Measurements from ENCODE around the gene IGF2R.

Gene IGF2R

DNA sequence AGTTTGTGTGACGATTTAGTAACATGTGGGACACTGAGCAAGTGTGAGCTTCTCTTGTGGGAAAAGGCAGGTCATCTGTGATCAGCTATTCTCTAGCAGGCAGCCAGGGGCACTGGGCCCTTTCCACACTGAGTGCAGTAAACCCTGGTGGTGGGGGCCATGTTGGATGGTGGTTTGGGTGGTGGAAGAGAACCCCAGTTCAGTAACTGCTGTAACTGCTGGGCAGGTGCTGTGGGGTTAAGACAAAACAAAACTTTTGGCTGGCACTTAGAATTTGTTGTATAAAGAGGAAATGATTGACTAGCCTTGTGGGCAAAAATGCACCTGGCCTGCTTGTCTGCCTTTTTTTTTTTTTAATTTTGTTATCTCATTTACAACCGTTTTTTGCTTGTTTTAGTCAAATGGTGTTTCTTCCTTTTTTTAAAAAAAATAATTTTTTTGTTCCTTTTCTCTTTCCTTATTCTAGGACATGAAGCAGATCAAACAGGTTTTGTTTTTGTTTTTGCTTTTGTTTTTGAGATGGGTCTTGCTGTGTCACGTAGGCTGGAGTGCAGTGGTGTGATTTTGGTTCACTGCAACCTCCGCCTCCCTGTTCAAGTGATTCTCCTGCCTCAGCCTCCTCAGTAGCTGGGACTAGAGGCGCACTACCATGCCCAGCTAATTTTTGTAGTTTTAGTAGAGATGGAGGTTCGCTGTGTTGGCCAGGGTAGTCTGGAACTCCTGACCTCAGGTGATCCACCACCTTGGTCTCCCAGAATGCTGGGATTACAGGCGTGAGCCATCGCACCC lies 59.8 kb downstream of the IGF2R start:
- DNase-seq, result no peak

DNA sequence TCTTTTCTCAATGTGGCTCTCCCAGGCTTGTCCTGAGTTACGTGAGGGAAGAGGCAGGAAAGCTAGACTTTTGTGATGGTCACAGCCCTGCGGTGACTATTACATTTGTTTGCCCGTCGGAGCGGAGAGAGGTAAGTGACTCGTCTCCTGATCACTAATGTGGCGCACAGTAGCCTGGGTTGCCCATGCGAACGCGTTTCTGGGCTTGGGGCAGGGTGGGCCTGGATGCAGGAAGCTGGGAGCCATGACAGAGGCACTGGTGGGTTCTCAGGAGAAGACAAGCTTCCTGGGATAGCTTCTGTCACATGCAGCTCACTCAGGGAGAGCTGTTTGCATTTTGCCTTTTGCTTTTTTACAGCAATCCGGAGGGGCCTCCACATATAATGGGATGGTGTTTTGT lies 60.6 kb downstream of the IGF2R start:
- DNase-seq, result no peak

GRCh38 chr6:160030103-160030502 lies 61.2 kb downstream of the IGF2R start:
- no peak for DNase-seq

- DNase-seq, result no peak
Measured at GRCh38 chr6:160031442-160031841, 62.6 kb downstream of the IGF2R start.

- DNase-seq, result no peak
Measured at GRCh38 chr6:160031871-160032270, 63.0 kb downstream of the IGF2R start.

DNA sequence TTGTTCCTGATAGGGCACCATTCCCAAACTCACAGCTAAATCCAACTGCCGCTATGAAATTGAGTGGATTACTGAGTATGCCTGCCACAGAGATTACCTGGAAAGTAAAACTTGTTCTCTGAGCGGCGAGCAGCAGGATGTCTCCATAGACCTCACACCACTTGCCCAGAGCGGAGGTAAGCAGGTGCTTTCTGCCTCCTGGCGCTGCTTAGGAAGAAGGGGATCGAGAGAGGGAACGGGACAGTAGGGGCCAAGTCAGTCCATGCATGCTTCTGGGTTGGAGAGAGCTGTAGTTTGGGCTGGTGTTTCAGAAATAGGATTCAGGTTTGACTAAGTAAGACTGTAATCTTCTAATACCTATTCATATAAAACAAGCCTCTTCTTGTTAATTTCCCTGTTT lies 63.7 kb downstream of the IGF2R start:
- DNase-seq, result no peak

DNA sequence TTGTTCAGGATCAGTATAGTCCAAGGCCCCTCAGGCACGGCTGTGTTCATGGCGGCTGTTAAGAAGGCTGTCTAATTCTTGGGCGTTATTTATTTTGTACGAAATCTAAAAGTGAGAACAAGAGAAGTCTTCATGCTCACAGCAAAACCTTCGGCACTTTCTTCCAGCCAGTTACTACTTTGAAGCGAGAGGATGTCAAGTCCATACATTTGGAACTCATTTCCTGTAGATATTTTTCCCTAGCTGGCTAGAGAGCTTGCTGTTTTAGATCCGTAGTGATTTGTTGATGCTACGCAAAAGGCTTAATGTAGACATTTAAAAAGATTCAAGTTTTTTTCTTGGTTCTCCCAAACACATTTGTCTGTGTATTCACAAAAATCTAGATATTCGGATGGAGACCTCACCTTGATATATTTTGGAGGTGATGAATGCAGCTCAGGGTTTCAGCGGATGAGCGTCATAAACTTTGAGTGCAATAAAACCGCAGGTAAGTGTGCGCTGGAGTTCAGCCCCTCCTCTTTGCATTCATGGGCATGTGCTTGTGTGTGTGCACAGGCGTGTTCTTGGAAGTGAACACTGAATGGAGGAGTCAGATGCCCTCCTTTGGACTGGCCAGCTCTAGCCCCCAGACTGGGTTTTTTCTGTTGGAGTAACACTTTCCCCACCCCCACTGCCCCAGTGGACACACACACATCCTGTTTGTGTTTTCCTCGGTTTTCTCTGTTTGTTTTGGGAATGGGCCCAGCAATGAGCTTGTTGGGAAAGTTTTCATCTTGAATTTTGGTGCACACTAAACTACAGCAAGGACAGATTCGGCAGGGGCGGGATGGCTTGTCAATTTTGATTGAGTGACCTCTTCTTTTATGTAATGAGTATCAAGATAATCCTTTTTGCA lies 65.4 kb downstream of the IGF2R start:
- no peak for DNase-seq

DNA sequence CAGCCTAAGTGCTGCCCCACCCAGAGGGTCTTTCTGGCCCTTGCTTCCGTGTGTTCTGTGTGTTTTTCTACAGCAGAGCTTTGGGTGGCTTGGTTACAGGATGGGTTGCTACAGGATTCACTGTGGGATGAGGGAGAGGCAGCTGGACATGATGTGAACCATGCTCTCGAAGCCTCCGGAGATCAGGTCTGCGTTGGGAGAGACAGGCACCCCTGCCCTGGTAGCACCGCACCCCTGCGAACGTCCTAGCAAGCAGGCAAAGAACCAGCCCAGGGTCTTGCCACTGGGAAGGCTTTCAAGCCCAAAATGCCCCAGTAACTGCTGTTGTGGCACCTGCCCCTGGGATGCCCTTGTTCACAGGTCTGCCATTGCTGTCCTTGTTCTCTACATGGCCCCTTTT lies 66.4 kb downstream of the IGF2R start:
- no peak for DNase-seq

- no peak for DNase-seq
Measured at GRCh38 chr6:160035693-160036330, 66.9 kb downstream of the IGF2R start.

GRCh38 chr6:160036331-160036695 lies 67.4 kb downstream of the IGF2R start:
- DNase-seq, result no peak

- peak; percentile 18 for DNase-seq
Measured at GRCh38 chr6:160036790-160037206, 67.9 kb downstream of the IGF2R start.

DNA sequence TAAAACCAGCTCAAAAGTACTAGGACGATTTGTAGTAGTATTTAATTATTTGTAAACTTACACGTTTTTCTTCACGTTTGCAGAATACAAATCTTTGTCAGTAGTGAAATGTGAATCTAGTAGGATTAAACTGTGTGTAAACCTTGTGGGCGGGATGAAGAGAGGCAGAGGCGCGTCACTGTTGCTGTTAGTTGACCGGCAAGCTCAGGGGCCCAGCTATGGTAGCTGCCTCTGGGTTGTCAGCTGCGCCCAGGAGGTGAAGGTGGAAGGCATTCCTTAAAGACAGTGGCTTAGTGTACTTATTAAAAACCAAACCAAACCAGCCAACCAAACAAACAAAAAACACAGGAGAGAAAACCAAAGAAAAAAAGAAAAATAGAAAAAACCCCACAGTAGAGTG lies 69.6 kb downstream of the IGF2R start:
- DNase-seq, result no peak

GRCh38 chr6:160039441-160039840 lies 70.6 kb downstream of the IGF2R start:
- peak; percentile 40 for DNase-seq

GRCh38 chr6:160040055-160040454 lies 71.2 kb downstream of the IGF2R start:
- no peak for DNase-seq

DNA sequence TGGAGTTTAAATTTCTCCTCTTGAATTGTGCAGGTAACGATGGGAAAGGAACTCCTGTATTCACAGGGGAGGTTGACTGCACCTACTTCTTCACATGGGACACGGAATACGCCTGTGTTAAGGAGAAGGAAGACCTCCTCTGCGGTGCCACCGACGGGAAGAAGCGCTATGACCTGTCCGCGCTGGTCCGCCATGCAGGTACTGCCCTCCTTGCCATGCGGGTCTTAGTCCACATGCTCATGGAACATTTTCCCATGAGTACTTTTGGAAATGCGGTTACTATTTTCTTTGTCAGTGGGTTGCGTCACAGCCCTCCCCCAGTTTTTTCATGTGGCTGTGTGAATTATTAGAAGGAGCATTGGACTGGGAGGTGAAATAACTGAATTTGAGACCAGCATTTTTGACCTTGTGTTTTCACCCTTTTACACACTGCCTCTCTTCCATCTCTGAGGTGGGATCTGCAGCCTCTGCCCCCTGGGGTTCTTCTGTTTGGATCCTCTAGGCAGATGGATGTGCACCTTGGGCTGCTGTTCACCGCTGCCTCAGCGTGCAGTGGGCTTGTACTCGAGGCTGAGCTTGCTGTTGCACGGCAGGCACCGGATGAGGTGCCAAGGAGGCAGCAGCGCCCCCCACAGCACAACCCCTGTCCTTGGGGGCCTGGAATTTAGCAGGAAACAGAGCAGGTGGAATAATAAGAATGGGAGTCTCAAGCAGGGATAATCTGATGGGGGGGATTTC lies 71.8 kb downstream of the IGF2R start:
- no peak for DNase-seq

DNA sequence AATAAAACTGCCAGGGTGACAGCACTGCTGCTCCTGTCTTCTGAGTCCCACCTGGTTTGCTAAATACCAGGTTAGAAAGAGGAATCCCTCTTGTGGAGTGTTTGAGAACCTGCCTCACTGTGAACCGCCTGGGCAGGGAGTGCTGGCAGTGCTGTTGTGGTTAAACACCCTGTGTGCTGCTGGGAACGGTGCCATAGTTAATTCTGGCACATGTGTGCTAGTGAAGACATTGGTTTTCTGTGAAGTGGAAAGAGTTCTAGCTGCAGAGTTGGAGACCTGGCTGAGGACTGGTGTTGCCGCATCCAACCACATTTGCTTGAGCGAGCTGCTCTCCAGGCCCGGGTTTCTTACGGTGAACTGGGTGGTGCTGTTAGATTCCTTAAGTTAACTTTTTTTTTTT lies 72.7 kb downstream of the IGF2R start:
- DNase-seq, result no peak

DNA sequence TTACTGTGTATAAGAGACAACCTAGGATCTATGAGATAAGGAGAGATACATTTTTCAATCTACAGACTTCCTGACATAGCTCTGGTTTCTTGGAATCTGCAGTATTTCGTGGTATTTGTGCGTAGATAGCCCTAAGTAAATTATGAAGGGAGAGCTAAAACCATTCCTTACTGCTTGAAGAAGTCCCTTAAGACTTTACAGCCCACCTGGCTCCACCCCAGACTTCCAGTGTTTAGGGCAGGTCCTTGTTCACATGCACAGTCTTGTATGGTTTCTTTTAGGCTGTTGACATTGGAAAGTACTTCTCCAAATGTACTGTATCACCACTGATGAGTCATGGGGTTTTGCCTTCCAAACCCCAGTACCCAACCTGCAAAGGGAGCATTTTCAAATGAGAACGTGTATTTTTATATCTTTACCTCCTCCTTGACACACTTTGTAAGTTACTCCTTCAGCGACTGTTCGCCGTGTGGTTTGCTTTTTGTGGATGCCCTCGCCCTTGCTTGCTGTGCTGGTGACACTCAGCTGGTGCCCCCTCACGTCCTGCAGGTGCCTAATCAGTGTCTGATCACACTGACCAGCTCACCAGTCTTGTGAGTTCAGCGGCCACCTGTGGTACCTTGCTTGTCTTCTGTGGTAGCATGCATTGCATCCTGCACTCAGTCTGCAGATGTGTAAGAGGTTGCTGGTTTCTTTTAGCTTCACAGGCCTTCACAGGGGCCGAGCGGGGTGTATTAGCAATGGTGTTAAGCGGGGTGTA lies 73.3 kb downstream of the IGF2R start:
- DNase-seq, result peak; percentile 22

DNA sequence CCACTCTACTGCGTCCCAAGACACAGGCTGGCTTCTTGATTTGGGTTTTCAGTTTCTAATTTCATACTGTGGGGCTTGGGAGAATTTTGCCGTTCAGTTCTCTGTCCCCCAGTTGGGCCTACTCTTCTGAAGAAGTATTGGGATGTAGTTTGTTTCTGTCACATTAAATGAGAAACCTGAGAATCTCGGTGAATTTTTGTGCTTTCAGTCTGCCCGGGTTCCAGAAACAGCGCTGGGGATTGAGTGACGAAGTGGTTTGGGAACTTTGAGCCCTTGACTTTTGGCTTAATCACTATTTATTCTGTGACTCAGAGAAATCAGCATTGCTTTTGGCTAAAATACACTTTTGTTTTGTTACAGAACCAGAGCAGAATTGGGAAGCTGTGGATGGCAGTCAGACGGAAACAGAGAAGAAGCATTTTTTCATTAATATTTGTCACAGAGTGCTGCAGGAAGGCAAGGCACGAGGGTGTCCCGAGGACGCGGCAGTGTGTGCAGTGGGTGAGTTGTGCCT lies 74.0 kb downstream of the IGF2R start:
- no peak for DNase-seq

GRCh38 chr6:160043784-160044183 lies 74.9 kb downstream of the IGF2R start:
- DNase-seq, result no peak

DNA sequence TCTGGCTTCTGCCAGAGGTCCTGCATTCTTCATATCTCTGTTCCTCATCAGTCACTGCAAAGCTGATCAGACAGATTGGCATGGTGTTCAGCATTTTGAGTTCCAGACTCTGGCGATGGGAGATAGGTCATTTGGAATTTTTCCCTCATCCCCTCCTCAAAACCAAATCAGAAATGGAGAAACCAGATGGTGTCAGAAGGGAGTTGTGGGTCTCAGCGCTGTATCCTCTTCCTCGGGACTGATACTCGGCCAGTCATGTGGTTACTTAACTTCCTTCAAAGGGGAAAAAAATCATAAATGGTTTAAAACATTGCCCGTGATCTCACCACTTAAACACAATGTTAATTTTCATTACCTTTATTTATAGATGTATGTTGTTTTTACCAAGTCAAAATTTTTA lies 75.8 kb downstream of the IGF2R start:
- no peak for DNase-seq

- DNase-seq, result no peak
Measured at GRCh38 chr6:160048471-160048870, 79.6 kb downstream of the IGF2R start.

- no peak for DNase-seq
Measured at GRCh38 chr6:160049346-160049745, 80.5 kb downstream of the IGF2R start.

Data from MV-4-11 (cell line).